ENCODE results near the gene ALDH2.
"Not testable (repeated sequence)": the region's sequence is repeated elsewhere in the genome, so short reads cannot be mapped to it uniquely, and the experiment has no call there.

ALDH2 gene

DNA sequence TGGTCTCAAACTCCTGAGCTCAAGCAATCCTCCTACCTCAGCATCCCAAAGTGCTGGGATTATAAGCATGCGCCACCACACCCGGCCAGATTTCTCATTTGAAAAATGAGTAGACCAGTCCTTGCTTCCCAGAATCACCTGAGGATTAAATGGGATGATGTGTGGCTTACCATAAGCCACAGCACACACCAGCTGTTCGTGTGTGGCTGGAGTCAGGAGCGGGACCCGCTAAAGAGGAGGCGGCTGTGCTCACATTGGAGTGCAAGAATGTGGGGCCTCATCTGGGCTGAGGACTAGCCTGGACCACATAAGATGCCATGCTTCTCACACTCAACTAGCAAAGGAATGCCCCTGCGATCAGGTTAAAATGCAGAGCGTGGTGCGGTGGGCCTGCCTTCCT is 6.7 kb upstream of the ALDH2 start:
- Histone ChIP-seq H3K27me3 (ENCODE audit: insufficient read depth, low read length) (no peaks in the 10 kb centered on the region), H3K27ac (ENCODE audit: low read depth, low read length) (no peak overlapping the region), H3K9me3 (ENCODE audit: insufficient read depth, low read depth, low read length) (no peaks in the 10 kb centered on the region), H3K4me3 (ENCODE audit: low read length) (no peak overlapping the region), H3K9ac (ENCODE audit: low read depth, low read length) (no peak overlapping the region), H3K36me3 (ENCODE audit: insufficient read depth, low read length) (0 out of 2 replicates have a peak, but pooled peaks cover 3% of the 10 kb centered on the region), H3K4me1 (ENCODE audit: insufficient read depth, low read length) (peaks cover 8% of the 10 kb centered on the region)
- WGBS = 95% methylated on average over 9 of the region's 9 CpGs

DNA sequence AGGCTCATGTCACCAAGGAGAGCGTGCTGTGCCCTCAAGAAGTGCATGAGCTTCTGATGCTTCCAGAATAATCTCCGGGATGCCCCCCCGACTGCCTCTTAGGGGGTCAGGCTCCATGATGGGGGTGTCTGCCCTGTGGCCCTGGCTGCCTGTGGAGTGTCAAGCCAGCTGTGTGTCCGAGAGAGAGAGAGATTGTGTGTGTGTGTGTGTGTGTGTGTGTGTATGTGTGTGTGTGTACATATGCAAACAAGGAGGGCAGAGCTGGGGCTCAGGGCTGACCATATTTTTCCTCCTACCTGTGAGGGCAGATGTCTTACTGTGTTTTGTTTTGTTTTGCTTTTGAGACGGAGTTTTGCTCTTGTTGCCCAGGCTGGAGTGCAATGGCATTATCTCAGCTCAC is 5.6 kb upstream of the ALDH2 start:
- Histone ChIP-seq H3K9me3 (ENCODE audit: insufficient read depth, low read depth, low read length) (no peaks in the 10 kb centered on the region), H3K27me3 (ENCODE audit: insufficient read depth, low read length) (no peaks in the 10 kb centered on the region), H3K9ac (ENCODE audit: low read depth, low read length) (no peak overlapping the region), H3K4me3 (ENCODE audit: low read length) (no peak overlapping the region), H3K4me1 (ENCODE audit: insufficient read depth, low read length) (peaks cover 8% of the 10 kb centered on the region), H3K36me3 (ENCODE audit: insufficient read depth, low read length) (no peaks in the 10 kb centered on the region), H3K27ac (ENCODE audit: low read depth, low read length) (no peak overlapping the region)
- WGBS = 87% methylated on average over 5 of the region's 5 CpGs

DNA sequence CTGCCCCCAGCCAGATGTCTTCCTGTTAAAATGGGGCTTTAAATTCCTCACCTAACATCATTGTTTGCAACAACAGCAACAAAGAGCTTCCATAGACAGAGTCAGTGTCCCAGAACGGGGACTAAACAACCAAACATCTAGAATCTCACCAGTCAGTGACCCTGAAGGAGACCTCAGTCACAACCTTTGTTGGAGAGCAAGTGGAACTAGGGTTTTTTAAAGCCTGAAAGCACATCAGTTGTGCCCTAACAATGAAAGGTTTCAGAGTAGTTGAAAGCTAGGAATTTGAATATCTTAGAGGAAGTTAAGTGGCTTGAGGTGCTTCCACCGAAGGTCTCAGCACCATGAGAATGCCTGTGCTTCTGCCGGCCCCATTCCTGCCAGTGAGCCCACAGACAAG is 5.0 kb upstream of the ALDH2 start:
- no peaks in the 10 kb centered on the region for H3K9me3 ChIP-seq (ENCODE audit: insufficient read depth, low read depth, low read length)
- 50% methylated on average over 3 of the region's 3 CpGs for WGBS
- H3K9ac ChIP-seq (ENCODE audit: low read depth, low read length) = no peak overlapping the region
- no peaks in the 10 kb centered on the region for H3K27me3 ChIP-seq (ENCODE audit: insufficient read depth, low read length)
- H3K36me3 ChIP-seq (ENCODE audit: insufficient read depth, low read length) = no peaks in the 10 kb centered on the region
- H3K27ac ChIP-seq (ENCODE audit: low read depth, low read length) = peak overlapping the region; percentile 60; the same call in 1 of the 2 replicates
- no peak overlapping the region for H3K4me3 ChIP-seq (ENCODE audit: low read length)
- peaks cover 8% of the 10 kb centered on the region for H3K4me1 ChIP-seq (ENCODE audit: insufficient read depth, low read length)

DNA sequence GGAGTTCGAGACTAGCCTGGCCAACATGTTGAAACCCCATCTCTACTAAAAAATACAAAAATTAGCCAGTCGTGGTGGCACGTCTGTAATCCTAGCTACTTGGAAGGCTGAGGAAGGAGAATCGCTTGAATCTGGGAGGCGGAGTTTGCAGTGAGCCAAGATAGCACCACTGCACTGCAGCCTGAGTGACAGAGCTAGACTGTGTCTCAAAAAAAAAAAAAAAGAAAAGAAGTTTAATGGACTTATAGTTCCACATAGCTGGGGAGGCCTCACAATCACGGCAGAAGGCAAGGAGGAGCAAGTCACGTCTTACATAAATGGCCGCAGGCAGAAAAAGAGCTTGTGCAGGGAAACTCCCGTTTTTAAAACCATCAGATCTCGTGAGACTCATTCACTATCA is 3.2 kb upstream of the ALDH2 start:
- H3K36me3 ChIP-seq (ENCODE audit: insufficient read depth, low read length); H3K9ac ChIP-seq (ENCODE audit: low read depth, low read length); H3K4me3 ChIP-seq (ENCODE audit: low read length); H3K9me3 ChIP-seq (ENCODE audit: insufficient read depth, low read depth, low read length); H3K27me3 ChIP-seq (ENCODE audit: insufficient read depth, low read length); H3K27ac ChIP-seq (ENCODE audit: low read depth, low read length): not testable (repeated sequence)
- peaks cover 14% of the 10 kb centered on the region for H3K4me1 ChIP-seq (ENCODE audit: insufficient read depth, low read length)
- WGBS = 93% methylated on average over 10 of the region's 10 CpGs

DNA sequence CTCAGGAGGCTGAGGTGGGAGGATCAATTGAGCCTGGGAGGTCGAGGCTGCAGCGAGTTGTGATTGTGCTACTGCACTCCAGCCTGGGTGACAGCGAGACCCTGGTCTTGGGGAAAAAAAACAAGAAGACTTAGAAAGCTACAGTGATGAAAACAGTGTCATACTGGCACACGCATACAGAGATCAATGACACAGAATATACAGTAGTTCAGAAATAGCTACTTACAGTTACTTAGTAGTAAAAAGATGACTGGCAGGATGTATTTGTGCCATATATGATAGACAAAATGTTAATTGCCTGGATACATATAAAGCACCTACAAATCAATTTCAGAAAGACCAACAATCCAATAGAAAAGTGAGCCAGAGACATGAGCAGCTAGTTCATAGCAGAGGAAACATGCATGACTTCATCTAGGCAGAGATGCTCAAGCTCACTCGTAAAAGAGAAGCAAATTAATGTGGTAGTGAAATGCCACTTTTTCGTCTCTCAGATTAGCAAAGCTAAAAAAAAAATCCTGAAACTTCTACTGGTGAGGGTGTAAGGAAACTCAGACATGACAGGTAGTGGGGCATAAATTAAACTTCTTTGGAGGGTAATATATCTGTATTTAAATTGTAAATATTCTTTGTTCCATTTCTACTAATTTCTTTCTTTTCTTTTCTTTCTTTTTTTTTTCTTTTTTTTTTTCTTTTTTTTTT is 2.5 kb upstream of the ALDH2 start:
- peaks cover 14% of the 10 kb centered on the region for H3K4me1 ChIP-seq (ENCODE audit: insufficient read depth, low read length)
- no peaks in the 10 kb centered on the region for H3K36me3 ChIP-seq (ENCODE audit: insufficient read depth, low read length)
- no peaks in the 10 kb centered on the region for H3K9me3 ChIP-seq (ENCODE audit: insufficient read depth, low read depth, low read length)
- H3K9ac ChIP-seq (ENCODE audit: low read depth, low read length) = no peak overlapping the region
- no peak overlapping the region for H3K27ac ChIP-seq (ENCODE audit: low read depth, low read length)
- 90% methylated on average over 6 of the region's 6 CpGs for WGBS
- no peak overlapping the region for H3K4me3 ChIP-seq (ENCODE audit: low read length)
- peaks cover 8% of the 10 kb centered on the region; the same call in 1 of the 2 replicates for H3K27me3 ChIP-seq (ENCODE audit: insufficient read depth, low read length)

DNA sequence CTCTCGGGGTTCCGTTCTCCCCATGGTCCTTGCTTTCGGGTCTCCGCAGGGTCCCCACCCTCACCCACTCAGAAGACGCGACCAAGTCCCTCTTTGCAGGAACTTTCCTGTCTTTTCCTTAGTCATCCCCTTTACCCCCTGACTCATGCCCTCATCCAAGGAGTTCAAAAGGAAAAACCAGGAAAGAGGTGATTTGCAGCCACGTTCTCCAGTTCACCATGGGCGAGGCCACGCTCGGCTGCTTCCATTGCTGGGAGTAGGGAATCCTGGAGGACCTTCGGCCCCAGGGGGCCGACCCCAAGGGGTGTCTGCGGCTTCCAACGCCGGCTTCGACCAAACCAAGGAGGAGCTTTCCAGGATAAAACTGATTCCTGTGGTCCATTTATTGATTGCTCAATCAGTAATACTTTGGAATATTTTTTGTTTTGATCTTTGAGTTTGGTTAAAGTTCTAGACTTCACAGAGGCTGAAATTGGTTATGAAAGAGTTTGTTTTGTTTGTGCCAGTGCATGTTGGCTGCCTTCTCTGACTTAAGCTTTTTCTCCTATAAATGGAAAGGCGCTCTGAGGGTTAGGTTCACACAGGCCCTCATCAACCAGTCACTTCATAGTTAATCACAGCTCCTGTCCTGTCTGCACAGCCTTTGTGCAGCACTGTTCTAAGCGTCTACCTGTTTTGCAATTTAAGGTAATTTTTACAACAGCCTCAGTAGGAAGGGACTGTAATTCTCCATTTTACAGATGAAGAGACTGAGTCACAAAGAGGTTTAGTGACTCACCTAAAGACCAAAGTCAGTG is 827 bp downstream of the ALDH2 start:
- 0 out of 2 replicates have a peak overlapping the region, but pooled peaks have one; percentile 71 for H3K27ac ChIP-seq (ENCODE audit: low read depth, low read length)
- H3K36me3 ChIP-seq (ENCODE audit: insufficient read depth, low read length) = no peaks in the 10 kb centered on the region
- H3K4me3 ChIP-seq (ENCODE audit: low read length) = peak overlapping the region; percentile 74
- H3K9me3 ChIP-seq (ENCODE audit: insufficient read depth, low read depth, low read length) = no peaks in the 10 kb centered on the region
- peaks cover 6% of the 10 kb centered on the region; the same call in 1 of the 2 replicates for H3K4me1 ChIP-seq (ENCODE audit: insufficient read depth, low read length)
- WGBS = 12% methylated on average over 18 of the region's 18 CpGs
- peak overlapping the region; percentile 82 for H3K9ac ChIP-seq (ENCODE audit: low read depth, low read length)
- peaks cover 8% of the 10 kb centered on the region; the same call in 1 of the 2 replicates for H3K27me3 ChIP-seq (ENCODE audit: insufficient read depth, low read length)

DNA sequence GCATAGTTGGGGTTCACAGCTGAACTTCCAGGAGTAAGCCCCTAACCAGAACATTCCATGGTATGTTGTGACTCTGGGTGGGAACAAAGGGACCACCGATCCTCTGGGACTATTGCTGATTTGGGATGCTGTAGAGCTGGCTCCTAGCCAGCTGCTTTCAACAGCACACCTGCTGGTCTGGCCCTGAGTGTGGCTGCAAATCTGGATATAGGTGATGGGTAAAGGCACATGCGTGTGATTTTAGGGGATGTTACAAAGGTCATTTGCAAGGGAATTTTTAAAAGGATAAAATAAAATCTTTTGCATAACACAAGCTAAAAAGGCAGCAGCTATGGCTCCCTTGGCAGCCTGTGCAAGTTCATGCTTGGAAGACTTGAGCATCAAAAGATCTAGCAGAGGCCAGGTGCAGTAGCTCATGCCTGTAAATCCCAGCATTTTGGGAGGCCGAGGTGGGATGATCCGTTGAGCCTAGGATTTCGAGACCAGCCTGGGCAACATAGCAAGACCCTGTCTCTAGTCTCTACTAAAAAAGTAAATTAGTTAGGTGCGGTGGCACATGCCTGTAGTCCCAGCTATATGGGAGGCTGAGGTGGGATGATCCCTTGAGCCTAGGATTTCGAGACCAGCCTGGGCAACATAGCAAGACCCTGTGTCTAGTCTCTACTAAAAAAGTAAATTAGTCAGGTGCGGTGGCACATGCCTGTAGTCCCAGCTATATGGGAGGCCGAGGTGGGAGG is 1.6 kb downstream of the ALDH2 start:
- H3K27ac ChIP-seq (ENCODE audit: low read depth, low read length) = no peak overlapping the region
- H3K4me1 ChIP-seq (ENCODE audit: insufficient read depth, low read length) = peaks cover 6% of the 10 kb centered on the region; the same call in 1 of the 2 replicates
- H3K9ac ChIP-seq (ENCODE audit: low read depth, low read length) = no peak overlapping the region
- peaks cover 8% of the 10 kb centered on the region; the same call in 1 of the 2 replicates for H3K27me3 ChIP-seq (ENCODE audit: insufficient read depth, low read length)
- peak overlapping the region; percentile 74 for H3K4me3 ChIP-seq (ENCODE audit: low read length)
- H3K9me3 ChIP-seq (ENCODE audit: insufficient read depth, low read depth, low read length) = no peaks in the 10 kb centered on the region
- H3K36me3 ChIP-seq (ENCODE audit: insufficient read depth, low read length) = no peaks in the 10 kb centered on the region
- WGBS = 92% methylated on average over 9 of the region's 9 CpGs

DNA sequence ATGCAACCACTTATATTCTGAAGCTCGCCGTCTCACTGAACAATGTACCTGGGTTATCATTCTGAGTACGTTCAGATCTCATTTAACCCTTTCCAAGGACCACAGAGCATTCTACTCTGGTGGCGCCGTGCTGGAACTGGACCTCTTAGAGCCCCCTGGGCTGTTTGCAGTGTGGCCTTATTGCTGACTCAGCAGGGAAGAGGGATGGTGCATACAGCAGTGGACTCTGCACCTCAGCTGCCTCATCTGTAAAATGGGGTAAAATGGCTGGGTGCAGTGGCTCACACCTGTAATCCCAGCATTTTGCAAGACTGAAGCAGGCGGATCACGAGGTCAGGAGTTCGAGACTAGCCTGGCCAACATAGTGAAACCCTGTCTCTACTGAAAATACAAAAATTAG is 2.9 kb downstream of the ALDH2 start:
- peaks cover 8% of the 10 kb centered on the region; the same call in 1 of the 2 replicates for H3K27me3 ChIP-seq (ENCODE audit: insufficient read depth, low read length)
- H3K36me3 ChIP-seq (ENCODE audit: insufficient read depth, low read length) = no peaks in the 10 kb centered on the region
- no peak overlapping the region for H3K9ac ChIP-seq (ENCODE audit: low read depth, low read length)
- H3K4me3 ChIP-seq (ENCODE audit: low read length) = no peak overlapping the region
- peaks cover 11% of the 10 kb centered on the region; the same call in 1 of the 2 replicates for H3K4me1 ChIP-seq (ENCODE audit: insufficient read depth, low read length)
- no peaks in the 10 kb centered on the region for H3K9me3 ChIP-seq (ENCODE audit: insufficient read depth, low read depth, low read length)
- H3K27ac ChIP-seq (ENCODE audit: low read depth, low read length) = no peak overlapping the region
- 94% methylated on average over 8 of the region's 8 CpGs for WGBS

DNA sequence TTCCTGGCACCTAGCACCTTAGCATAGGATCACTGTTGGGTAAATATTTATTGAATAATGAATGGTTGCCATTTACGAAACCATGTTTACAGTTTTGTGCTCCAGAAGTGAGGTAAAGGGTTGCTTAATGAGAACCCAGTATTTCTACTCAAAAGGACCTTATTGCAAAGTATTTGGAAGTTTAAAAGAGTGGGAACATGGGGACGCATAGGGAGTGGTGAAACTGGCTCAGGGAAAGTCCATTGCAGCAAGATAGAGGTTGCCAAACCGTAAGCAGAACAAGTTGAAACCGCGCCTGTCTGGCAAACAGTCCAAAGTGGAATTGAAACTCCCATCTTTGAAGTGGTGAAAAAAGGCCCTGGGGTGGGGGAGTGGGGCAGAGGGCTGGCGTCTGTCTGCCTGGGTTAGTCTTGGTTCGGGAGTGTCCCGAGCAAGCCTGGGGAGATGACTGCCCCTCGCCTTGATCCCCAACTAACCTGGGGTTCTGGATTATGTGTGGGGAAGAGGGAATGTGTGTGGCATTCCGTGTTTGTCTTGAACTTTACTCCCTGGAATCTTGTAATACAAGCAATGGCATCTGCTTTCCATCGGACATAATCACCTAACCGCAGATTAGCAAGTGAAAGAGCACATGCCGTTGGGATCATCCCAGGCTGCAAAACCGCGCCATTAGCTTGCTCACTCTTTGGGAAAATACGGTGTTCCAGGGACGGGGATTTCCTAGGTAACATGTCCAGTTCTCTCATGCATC is 7.2 kb downstream of the ALDH2 start:
- H3K4me1 ChIP-seq (ENCODE audit: insufficient read depth, low read length) = peaks cover 14% of the 10 kb centered on the region; the same call in 1 of the 2 replicates
- no peaks in the 10 kb centered on the region for H3K36me3 ChIP-seq (ENCODE audit: insufficient read depth, low read length)
- no peak overlapping the region for H3K9ac ChIP-seq (ENCODE audit: low read depth, low read length)
- 79% methylated on average over 17 of the region's 17 CpGs for WGBS
- no peaks in the 10 kb centered on the region for H3K9me3 ChIP-seq (ENCODE audit: insufficient read depth, low read depth, low read length)
- H3K27ac ChIP-seq (ENCODE audit: low read depth, low read length) = no peak overlapping the region
- H3K4me3 ChIP-seq (ENCODE audit: low read length) = no peak overlapping the region
- no peaks in the 10 kb centered on the region for H3K27me3 ChIP-seq (ENCODE audit: insufficient read depth, low read length)
